GM21576 (cell line): ENCODE data around the gene FGF14.

Experiments
- ATAC-seq: cut with Tn5 transposase; IDR thresholded peaks from one replicate; pipeline ENCODE4 v1.9.1; 2021; ENCODE audit warnings: mild to moderate bottlenecking, moderate library complexity; ENCODE audit not compliant: unreplicated experiment

The FGF14 gene

DNA sequence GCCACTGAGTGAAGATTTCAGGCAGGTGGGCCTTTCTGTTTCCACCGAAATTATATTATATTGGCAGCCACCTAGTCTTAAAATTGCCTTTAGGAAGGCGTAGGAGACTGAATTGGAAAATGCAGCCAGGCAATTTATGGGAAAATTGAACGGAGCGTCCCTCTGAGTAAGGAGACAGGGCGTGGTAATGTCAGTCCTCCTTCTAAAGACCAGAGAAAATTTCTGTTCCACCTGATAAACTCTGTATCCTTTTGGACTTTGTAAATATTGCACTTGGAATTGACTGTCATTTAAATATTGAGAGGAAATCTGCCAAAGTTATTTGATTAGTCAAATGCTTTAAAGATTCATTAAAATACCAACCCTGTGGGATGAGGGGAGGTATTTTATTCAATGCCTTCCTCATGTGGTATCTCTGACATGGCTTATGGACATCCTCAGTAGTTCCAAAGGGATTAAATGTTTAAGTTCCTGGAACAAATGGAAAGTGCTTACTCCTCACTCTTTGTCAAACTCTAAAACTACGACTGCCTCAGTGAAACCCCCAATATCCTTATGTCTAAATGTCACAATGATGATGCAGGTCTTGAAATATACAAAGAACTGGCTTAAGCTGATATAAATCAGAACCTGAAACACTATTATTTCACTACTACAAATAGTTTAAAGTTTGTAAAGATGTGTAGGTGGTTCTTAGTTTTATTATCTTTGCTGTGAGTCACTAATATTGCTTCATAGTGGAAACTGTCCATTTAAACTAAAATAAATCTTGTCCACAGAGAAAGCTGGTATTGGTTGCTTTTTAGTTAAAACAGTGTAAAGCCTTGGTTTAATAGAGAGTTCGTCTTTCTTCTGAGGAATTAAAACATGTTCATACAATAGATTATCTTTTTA, 203.2 kb downstream of the FGF14 start:
- no peak for ATAC-seq

DNA sequence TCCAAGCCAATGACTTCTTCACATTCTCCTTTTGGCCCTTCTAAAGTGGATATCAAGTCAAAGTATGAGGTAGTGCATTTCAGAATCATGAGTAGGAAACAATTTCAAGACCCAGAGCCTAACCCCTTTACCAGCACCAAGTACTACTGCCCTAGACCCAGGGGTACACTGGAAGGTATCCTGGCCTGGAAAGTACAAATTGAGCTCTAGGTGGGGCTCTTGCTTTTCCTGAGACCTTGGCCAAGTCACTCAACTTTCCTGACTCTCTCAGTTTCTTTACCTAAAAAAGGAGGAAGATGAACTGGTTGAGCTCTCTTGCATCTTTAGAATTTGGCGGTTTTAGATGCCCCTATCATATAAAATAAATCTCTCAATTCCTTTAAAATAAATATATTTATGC, 204.7 kb downstream of the FGF14 start:
- ATAC-seq = no peak

- no peak for ATAC-seq
Observed at GRCh38 chr13:102195566-102196462, 206.0 kb downstream of the FGF14 start.

GRCh38 chr13:102192858-102193257, 209.0 kb downstream of the FGF14 start:
- ATAC-seq = no peak

GRCh38 chr13:102191951-102192502, 209.8 kb downstream of the FGF14 start:
- ATAC-seq = no peak

- ATAC-seq = no peak
Observed at GRCh38 chr13:102190930-102191329, 210.9 kb downstream of the FGF14 start.

- no peak for ATAC-seq
Observed at GRCh38 chr13:102187313-102187712, 214.5 kb downstream of the FGF14 start.

DNA sequence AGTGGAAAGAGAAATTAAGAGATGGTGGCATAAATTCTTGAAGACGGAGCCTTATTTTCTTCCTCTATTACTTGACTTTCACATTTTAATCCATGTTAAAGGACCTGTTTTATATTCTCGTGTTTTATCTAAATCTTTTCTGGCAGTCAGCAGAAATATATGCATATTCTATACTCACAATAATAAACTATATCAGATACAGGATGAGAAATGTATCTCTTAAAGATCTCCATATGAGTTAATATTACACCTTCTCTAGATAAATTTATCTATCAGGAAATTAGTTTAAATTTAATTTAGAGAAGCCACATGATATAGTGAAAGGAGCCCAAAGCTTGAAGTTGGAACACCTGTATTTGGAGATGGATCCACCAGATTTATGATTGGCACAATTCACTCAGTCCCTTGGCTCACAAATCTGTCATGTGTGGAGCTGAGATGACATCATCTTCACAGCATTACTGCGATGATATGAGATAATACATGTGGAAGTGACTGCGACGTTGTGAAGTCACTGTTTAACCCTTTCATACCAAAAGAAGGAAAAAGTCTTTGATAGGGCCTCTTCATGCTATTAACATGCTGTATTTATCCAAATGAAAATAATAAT, 216.4 kb downstream of the FGF14 start:
- ATAC-seq = no peak

DNA sequence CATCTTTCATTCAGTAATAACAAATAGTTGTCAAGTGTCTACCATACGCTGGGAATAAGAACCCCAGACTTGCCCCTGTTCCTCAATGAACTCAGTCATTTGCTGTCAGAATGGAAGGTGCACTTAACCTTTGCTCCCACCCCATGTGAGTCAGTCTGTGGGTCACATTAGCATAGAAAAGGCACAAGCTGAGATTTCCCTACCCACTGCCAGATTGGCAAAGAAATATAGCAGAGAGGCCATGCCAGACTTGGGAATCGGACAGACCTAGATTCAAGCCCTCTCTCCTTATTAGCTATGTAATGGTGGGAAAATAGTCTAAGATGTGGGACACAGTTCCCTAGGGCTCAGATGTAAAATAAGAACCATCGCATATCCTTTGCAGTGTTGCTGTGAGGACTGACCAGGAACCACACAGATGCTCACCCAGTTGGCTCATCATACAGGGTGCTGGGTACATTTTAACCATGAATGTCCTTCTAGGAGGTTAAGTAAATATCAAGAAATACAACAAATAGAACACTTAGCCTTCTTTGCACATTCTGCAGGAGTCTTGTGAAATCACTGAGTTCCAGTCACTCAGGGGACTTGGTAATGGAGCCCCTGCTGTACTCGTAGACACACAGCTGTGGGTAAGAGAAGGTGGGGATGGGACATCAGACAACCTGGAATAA, 218.2 kb downstream of the FGF14 start:
- ATAC-seq = no peak

GRCh38 chr13:102182170-102182569, 219.7 kb downstream of the FGF14 start:
- ATAC-seq = no peak

- no peak for ATAC-seq
Observed at GRCh38 chr13:102177431-102177830, 224.4 kb downstream of the FGF14 start.

GRCh38 chr13:102176846-102177245, 225.0 kb downstream of the FGF14 start:
- no peak for ATAC-seq

- ATAC-seq = no peak
Observed at GRCh38 chr13:102172406-102172805, 229.4 kb downstream of the FGF14 start.

DNA sequence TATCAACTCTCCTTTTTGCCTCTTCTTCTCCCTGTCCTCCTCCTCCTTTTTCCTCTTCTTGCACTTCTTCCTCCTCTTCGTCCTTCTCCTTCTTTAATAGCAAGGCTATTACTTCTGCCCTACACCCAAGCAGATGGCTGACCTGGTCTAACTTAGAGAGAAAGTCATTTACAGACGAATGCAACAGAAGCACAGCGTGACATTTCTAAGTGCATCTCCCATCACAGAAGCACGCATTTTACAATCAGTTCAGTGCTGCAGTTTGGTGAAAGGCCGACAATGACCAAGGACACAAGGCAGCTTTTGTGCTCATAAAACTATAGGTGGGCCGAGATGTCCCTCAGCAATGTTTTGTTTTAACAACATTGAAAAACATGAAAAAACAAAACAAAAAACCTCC, 231.5 kb downstream of the FGF14 start:
- ATAC-seq = no peak

- no peak for ATAC-seq
Observed at GRCh38 chr13:102169471-102170015, 232.3 kb downstream of the FGF14 start.

GRCh38 chr13:102152790-102153189, 249.1 kb downstream of the FGF14 start:
- no peak for ATAC-seq

DNA sequence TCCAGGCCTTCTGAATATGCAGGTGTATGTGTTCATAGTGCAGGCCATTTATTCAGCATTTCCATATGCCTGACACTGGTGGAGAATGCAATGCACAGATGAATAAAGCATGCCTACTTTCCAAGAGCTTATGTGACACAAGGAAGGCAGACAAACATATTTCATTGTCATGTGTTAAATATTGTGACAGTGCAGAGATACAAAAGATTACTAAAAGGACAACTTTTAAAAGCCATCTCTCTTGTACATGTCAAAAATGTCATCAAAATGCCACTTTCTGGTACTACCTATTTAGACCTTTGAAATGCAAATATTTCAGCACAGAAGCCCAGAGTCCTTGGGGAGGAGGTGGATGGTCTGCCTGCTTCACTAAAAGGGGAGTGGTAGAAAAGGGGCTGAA, 254.5 kb downstream of the FGF14 start:
- ATAC-seq = no peak

GRCh38 chr13:102145750-102146149, 256.1 kb downstream of the FGF14 start:
- no peak for ATAC-seq

DNA sequence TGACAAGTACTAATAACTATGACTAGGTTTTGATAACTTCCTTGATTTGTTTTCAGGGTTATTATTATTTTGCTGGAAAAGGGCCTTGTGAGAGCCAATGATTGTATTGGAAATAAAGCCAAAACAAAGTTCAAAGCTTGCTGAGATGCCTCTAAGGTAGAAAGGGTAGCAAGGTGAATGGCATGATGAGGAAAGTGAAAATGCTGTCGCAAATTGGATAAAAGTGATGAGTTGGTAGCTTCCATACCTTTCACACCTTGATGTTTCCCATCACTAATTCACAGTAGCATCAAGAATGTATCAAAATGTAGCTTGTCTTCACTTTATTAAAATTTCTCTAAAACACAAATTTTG, 259.4 kb downstream of the FGF14 start:
- ATAC-seq = no peak
